K562 (cell line): Measurements from ENCODE around the gene RRBP1. TPM values are rescaled to one million over a fixed set of nuclear protein-coding genes. Genes with fewer than 3 reads are reported as not detected.

Source experiments
- ATAC-seq: fragments of 200-7000 bp; cut with Tn5 transposase; 3 replicates; pipeline ENCODE4 v1.9.1; 2020; ENCODE audit warnings: moderate library complexity
- BruUV-seq: library from RNA; stranded (reverse); fragments of 400-500 nt; replicated peaks from 2 replicates; lab custom pipeline; 2021; lab: Mats Ljungman, UMichigan
- CTCF ChIA-PET: fragments of 300-600 bp; formaldehyde crosslinking; extraction: SDS; loops from one replicate; lab custom pipeline; 2021; ENCODE audit warnings: low intra/inter-chr PET ratio; lab: Yijun Ruan, JAX
- POLR2A ChIA-PET: fragments of 300-600, 350-650 bp; sonication (Branson Sonifier 250); formaldehyde crosslinking; extraction: SDS; loops from one replicate; lab custom pipeline; 2021; ENCODE audit warnings: antibody characterized with exemption, inconsistent platforms; lab: Yijun Ruan, JAX
- DNase-seq, 4 experiments: peaks; one replicate each; pipeline versions ENCODE4 v3.0.0 to v3.0.0-alpha.2; 2011 to 2018; ENCODE audit warnings: low spot score in 3 of 4, mixed read lengths in 3 of 4; ENCODE audit errors: extremely low read depth in 1 of 4
- FAIRE-seq: peaks from 2 replicates; lab custom pipeline; 2011; peaks lifted over from hg19 to GRCh38; lab: Jason Lieb, UNC
- H2AFZ ChIP-seq: 2 replicates; pipeline ENCODE4 v1.6.0; 2011; ENCODE audit warnings: low read depth, low read length, control low read depth, inconsistent platforms
- H3K27ac ChIP-seq: fragments of 200-600 bp; 3 replicates; pipeline ENCODE4 v1.8.0; 2011; ENCODE audit warnings: low read depth, mild to moderate bottlenecking, control low read depth, inconsistent platforms, low read length, moderate library complexity, mixed read lengths; ENCODE audit errors: extremely low read depth
- H3K27me3 ChIP-seq, 2 experiments: fragments of 300-600 bp in 1 of 2; 2 replicates in 1 of 2; 3 replicates in 1 of 2; pipeline versions ENCODE4 v1.6.0 to v1.8.0; 2011; ENCODE audit warnings: inconsistent platforms in 2 of 2, low read length in 2 of 2, mild to moderate bottlenecking in 1 of 2, mixed read lengths in 1 of 2, moderate library complexity in 1 of 2; ENCODE audit not compliant: control insufficient read depth in 2 of 2, insufficient read depth in 2 of 2
- H3K36me3 ChIP-seq: fragments of 300-600 bp; 3 replicates; pipeline ENCODE4 v1.8.0; 2011; ENCODE audit warnings: mild to moderate bottlenecking, low read length, inconsistent platforms; ENCODE audit not compliant: control insufficient read depth, insufficient read depth
- H3K4me1 ChIP-seq, 2 experiments: fragments of 200-600 bp in 1 of 2; replicated peaks in 1 of 2; 2 replicates in 1 of 2; 3 replicates in 1 of 2; pipeline versions ENCODE4 v1.5.1 to v1.8.0; 2011; ENCODE audit warnings: inconsistent platforms in 2 of 2, low read length in 2 of 2, mild to moderate bottlenecking in 1 of 2, mixed read lengths in 1 of 2, moderate library complexity in 1 of 2; ENCODE audit not compliant: control insufficient read depth in 2 of 2, insufficient read depth in 2 of 2
- H3K4me2 ChIP-seq: 2 replicates; pipeline ENCODE4 v1.6.1; 2011; ENCODE audit warnings: low read length, control low read depth, inconsistent platforms, mixed read lengths; ENCODE audit not compliant: insufficient read depth
- H3K4me3 ChIP-seq: fragments of 200-600 bp; sonication (generic), shearing (Covaris generic); 2 replicates; pipeline ENCODE4 v1.5.1; 2016; ENCODE audit warnings: control low read depth, inconsistent platforms
- H3K79me2 ChIP-seq: fragments of 200-600 bp; 3 replicates; pipeline ENCODE4 v1.8.0; 2011; ENCODE audit warnings: low read length, inconsistent platforms; ENCODE audit not compliant: control insufficient read depth, insufficient read depth
- H3K9ac ChIP-seq, 2 experiments: 2 replicates each; pipeline versions ENCODE4 v1.6.0 to v1.6.1; 2011; ENCODE audit warnings: low read depth in 2 of 2, low read length in 2 of 2, control low read depth in 1 of 2, inconsistent platforms in 1 of 2, mild to moderate bottlenecking in 1 of 2, mixed read lengths in 1 of 2; ENCODE audit not compliant: insufficient read depth in 1 of 2
- H3K9me1 ChIP-seq: one replicate; pipeline ENCODE4 v1.6.0; 2011; ENCODE audit warnings: inconsistent platforms, mild to moderate bottlenecking, low read length, moderate library complexity; ENCODE audit not compliant: control insufficient read depth, insufficient read depth
- H3K9me3 ChIP-seq: replicated peaks from 2 replicates; pipeline ENCODE4 v1.5.1; 2011; ENCODE audit warnings: low read depth, low read length, inconsistent platforms; ENCODE audit not compliant: control insufficient read depth, insufficient read depth
- H4K20me1 ChIP-seq: replicated peaks from 2 replicates; pipeline ENCODE4 v1.6.1; 2011; ENCODE audit warnings: low read length, inconsistent platforms, mixed read lengths; ENCODE audit not compliant: control insufficient read depth, insufficient read depth
- CBX2 ChIP-seq: fragments of 200-600 bp; sonication (generic); IDR thresholded peaks from one replicate; pipeline ENCODE4 v1.6.1; 2012; ENCODE audit warnings: mild to moderate bottlenecking, low read length, inconsistent platforms; ENCODE audit not compliant: insufficient read depth, poor library complexity, severe bottlenecking
- CHAMP1 ChIP-seq: fragments of 450-650 bp; IDR thresholded peaks from 2 replicates; pipeline ENCODE4 v1.6.1; 2016; ENCODE audit warnings: mild to moderate bottlenecking
- KLF6 ChIP-seq: fragments of 250-450 bp; sonication (Bioruptor Pico); IDR thresholded peaks from 2 replicates; pipeline ENCODE4 v1.4.0; 2020; ENCODE audit warnings: mild to moderate bottlenecking, moderate library complexity, borderline replicate concordance
- ZNF133 ChIP-seq: fragments of 250-450 bp; sonication (Bioruptor Pico); IDR thresholded peaks from 2 replicates; pipeline ENCODE4 v1.4.0; 2020; ENCODE audit warnings: mild to moderate bottlenecking
- WGBS: fragments of 100-300 bp; shearing (Covaris generic); methylation state at CpG from one replicate; pipeline ENCODE4 v1.1.6; 2016; ENCODE audit warnings: low coverage, mixed read lengths; ENCODE audit not compliant: insufficient coverage; ENCODE audit errors: missing lambda C conversion rate; 5-methylcytosine and 5-hydroxymethylcytosine counted together
- in situ Hi-C: fragments of 300-500 bp; cut with MboI; formaldehyde crosslinking; loops from 4 replicates; pipeline ENCODE4 v1.15.0; 2018; ENCODE audit warnings: inconsistent platforms, mixed read lengths
- intact Hi-C: fragments of 100-400 bp; cut with micrococcal nuclease; formaldehyde crosslinking; loops from 2 replicates; pipeline ENCODE4 v1.14.2; 2022
- polyA plus RNA-seq, 8 experiments: library from polyadenylated mRNA; depleted of rRNA in 4 of 8; stranded (reverse) in 5 of 8; unstranded in 3 of 8; fragments of >200 nt; fragmentation: Nextera tagmentation in 2 of 8; fragmentation: Illumina TruSeq in 1 of 8; extraction: Ambion mirVana in 2 of 8; extraction: Trizol in 1 of 8; gene quantifications; 2 replicates each; pipeline versions ENCODE4 v1.2.1 to v1.2.3, GENCODE V29; 2011 to 2014; ENCODE audit warnings: inconsistent platforms in 1 of 8, missing spikeins in 1 of 8
- total RNA-seq, 7 experiments: library from RNA; depleted of rRNA in 6 of 7; stranded (reverse); fragments of >200 nt in 6 of 7; fragmentation: Illumina TruSeq in 2 of 7; extraction: Trizol in 2 of 7; gene quantifications; 2 replicates each; pipeline versions ENCODE4 v1.2.1 to v1.2.3, GENCODE V29; 2011 to 2021; ENCODE audit warnings: low replicate concordance in 1 of 7

RRBP1 gene
- total and polyA plus RNA-seq, 9 of the 15 experiments (the other 6 are each of a cell fraction or from before 2014, with no cell fraction given): 0.84 to 32.0 (median 17.6) TPM

GRCh38 chr20:17640875-17641378 lies 41.1 kb downstream of the RRBP1 start:
- ATAC-seq: no peak
- no peaks in the 10 kb centered on the region for H3K9me1 ChIP-seq
- DNase-seq: no peak
- ChIA-PET POLR2A (no interaction called here), CTCF (no interaction called here)
- H3K9me3 ChIP-seq: no peaks in the 10 kb centered on the region
- FAIRE-seq: no peak
- 91% methylated on average over 12 of the region's 14 CpGs for WGBS
- no peak overlapping the region for H2AFZ ChIP-seq
- no peaks in the 10 kb centered on the region for H4K20me1 ChIP-seq
- no peak overlapping the region for H3K27ac ChIP-seq
- intact Hi-C loops: no loop called here
- BruUV-seq: no TSS peak
- TF ChIP-seq ZNF133 (CRISPR knock-in tag): no peak
- no peak for TF ChIP-seq CBX2
- H3K4me2 ChIP-seq: no peak overlapping the region
- H3K27me3 ChIP-seq: no peaks in the 10 kb centered on the region
- H3K79me2 ChIP-seq: no peaks in the 10 kb centered on the region
- peaks cover 16% of the 10 kb centered on the region; the same call in 1 of the 3 replicates for H3K36me3 ChIP-seq
- H3K4me1 ChIP-seq: peaks cover 0 to 6% of the 10 kb centered on the region in 2 experiments; a peak in 2 of 5 replicates
- no peak overlapping the region for H3K9ac ChIP-seq
- no peak overlapping the region for H3K4me3 ChIP-seq
- in situ Hi-C loops: no loop called here

DNA sequence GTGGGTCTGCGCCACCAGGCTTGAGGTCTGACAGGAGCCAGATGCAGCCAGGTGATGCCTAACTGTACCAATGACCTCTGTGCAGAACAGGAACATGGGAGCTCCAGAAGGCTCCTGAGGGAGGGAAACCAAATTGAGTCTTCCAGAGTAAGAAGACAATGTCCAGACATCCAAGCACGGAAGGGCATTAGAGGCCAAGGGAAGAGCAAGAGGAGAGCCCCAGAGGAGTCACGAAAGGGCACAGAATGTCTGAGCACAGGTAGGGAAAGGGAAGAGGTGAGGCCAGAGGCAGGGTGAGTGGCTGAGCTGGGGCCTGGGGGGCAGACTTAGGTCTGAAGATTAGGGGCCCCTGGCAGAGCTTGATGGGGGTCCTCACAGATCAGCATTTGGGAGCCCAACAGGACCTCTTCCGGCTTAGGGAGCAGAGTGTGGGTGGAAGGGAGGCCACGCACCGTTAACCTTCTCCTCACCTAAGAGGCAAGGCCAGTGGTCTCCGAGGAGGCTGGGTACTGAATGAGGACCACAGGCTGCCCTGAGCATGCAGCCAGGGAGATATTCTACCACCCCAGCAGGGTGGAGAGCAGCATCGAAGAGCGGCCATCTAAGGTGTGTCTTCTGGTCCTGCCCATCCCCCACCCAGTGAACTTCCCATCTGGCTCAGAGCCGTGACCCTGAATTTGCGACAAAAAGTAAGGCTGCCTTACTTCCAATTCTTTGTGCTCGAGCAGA lies 41.7 kb downstream of the RRBP1 start:
- no peaks in the 10 kb centered on the region for H3K27me3 ChIP-seq
- peaks cover 0 to 6% of the 10 kb centered on the region in 2 experiments; a peak in 2 of 5 replicates for H3K4me1 ChIP-seq
- no peak for ATAC-seq
- CTCF ChIA-PET: no interaction called here
- no peaks in the 10 kb centered on the region for H3K9me1 ChIP-seq
- BruUV-seq: no TSS peak
- no peaks in the 10 kb centered on the region for H4K20me1 ChIP-seq
- peaks cover 18% of the 10 kb centered on the region; the same call in 1 of the 3 replicates for H3K36me3 ChIP-seq
- no peak overlapping the region for H3K4me3 ChIP-seq
- TF ChIP-seq CHAMP1: no peak
- no peak for TF ChIP-seq KLF6
- intact Hi-C loops: no loop called here
- no peaks in the 10 kb centered on the region for H3K79me2 ChIP-seq
- in situ Hi-C loops: no loop called here
- FAIRE-seq: no peak
- H3K9ac ChIP-seq: no peak overlapping the region
- 89% methylated on average over 8 of the region's 12 CpGs for WGBS
- H3K27ac ChIP-seq: no peak overlapping the region
- H2AFZ ChIP-seq: no peak overlapping the region
- POLR2A ChIA-PET: interaction anchor here (0.7 kb wide), 1 partner anchor 12 kb away, joined by 3 read pairs; no protein-coding TSS in a partner anchor
- no peaks in the 10 kb centered on the region for H3K9me3 ChIP-seq
- H3K4me2 ChIP-seq: no peak overlapping the region
- DNase-seq: no peak
